Subcutaneous adipose tissue (tissue), 4 donors: Measurements from ENCODE around the gene IQGAP3. TPM values are rescaled to one million over a fixed set of nuclear protein-coding genes. Genes with fewer than 3 reads are reported as not detected.

Experiments used
- total RNA-seq, 4 donors: library from RNA; depleted of rRNA; stranded (reverse); fragments of >200 nt; gene quantifications; one replicate each; pipeline ENCODE4 v1.1.0, GENCODE V29; 2016
- TF ChIP-seq, protein P1 (sequence below): fragments of 450-650 bp; IDR thresholded peaks from one replicate; pipeline ENCODE4 v1.5.1; 2016; ENCODE audit warnings: low read depth, mild to moderate bottlenecking, control low read depth, antibody characterized with exemption, moderate library complexity

The IQGAP3 gene
- total RNA-seq, 4 donors from 2014 or later = 0.57 to 2.5 (median 2.0) TPM; not detected in 1

GRCh38 chr1:156598731-156599432 is 26.5 kb upstream of the IQGAP3 start:
- TF ChIP-seq, protein P1, sequence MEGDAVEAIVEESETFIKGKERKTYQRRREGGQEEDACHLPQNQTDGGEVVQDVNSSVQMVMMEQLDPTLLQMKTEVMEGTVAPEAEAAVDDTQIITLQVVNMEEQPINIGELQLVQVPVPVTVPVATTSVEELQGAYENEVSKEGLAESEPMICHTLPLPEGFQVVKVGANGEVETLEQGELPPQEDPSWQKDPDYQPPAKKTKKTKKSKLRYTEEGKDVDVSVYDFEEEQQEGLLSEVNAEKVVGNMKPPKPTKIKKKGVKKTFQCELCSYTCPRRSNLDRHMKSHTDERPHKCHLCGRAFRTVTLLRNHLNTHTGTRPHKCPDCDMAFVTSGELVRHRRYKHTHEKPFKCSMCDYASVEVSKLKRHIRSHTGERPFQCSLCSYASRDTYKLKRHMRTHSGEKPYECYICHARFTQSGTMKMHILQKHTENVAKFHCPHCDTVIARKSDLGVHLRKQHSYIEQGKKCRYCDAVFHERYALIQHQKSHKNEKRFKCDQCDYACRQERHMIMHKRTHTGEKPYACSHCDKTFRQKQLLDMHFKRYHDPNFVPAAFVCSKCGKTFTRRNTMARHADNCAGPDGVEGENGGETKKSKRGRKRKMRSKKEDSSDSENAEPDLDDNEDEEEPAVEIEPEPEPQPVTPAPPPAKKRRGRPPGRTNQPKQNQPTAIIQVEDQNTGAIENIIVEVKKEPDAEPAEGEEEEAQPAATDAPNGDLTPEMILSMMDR = no peak

DNA sequence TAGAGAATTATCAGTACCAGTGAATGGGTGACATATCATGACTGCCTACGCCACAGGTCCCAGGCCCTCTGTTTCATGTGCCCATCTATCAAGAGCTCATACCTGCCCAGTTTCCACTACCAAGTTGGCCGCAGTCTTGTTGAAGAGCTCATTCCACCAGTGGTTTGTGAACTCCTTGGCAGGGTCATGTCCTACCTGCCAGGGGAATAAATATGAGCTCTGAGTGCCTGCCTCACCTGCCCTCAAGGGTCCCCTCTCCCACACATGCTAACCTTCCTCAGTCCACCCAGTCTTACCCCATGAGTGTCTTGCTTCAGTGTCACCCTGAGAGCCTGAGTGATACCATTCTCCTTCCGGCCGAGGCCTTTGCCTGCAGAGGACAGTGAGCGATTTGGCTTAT is 25.8 kb upstream of the IQGAP3 start:
- TF ChIP-seq, protein P1 = no peak

DNA sequence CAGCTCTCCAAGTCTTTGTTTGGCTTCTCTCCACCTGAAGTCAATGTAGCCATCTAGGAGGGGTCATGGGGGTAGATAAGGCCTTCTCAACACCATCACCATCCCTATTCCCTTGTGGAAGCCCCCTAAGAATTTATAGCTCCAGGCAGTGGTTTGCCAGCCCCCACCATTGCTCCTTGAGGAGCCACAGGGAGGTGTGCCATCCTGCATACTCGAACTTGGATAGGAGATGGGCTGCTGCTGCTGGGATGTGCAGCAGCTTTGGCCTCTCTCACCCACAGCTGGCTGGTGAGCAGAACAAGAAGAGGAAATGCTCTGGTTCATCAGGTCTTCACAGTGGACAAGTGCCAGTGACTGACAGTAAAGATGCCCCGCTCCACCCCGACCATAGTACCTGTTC is 24.1 kb upstream of the IQGAP3 start:
- TF ChIP-seq, protein P1 = no peak

GRCh38 chr1:156595016-156595415 is 22.7 kb upstream of the IQGAP3 start:
- TF ChIP-seq, protein P1 = no peak

DNA sequence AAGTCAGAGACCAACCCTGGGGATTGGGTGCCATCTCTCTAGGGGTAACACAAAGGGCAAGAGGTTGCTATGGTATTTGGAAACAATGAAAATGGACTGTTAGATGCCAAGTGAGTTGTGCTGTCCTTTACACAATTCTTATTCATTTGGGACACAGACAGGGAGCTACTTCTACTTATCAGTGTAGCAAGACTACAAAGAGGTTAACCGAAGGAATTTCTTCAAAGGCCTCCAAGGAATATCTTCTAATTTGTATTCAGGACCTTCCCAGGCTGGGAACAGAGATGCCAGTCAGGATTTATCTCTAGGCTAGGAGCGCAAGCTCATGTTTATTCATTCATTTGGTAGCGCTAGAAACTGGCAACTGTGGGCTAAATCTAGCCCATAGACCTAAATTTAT is 21.8 kb upstream of the IQGAP3 start:
- TF ChIP-seq, protein P1 = no peak

- TF ChIP-seq, protein P1 = no peak
Observed at GRCh38 chr1:156593661-156593989, 21.3 kb upstream of the IQGAP3 start.

GRCh38 chr1:156592910-156593660 is 20.7 kb upstream of the IQGAP3 start:
- TF ChIP-seq, protein P1 = no peak
